GM13977 (cell line): Measurements from ENCODE around the gene MMP14.

Experiments used
- DNase-seq: peaks from one replicate; pipeline ENCODE4 v3.0.0; 2012; ENCODE audit warnings: low spot score
- CTCF ChIP-seq: IDR thresholded peaks from 2 replicates; pipeline ENCODE4 v1.5.1; 2012; ENCODE audit warnings: mild to moderate bottlenecking, control low read depth; ENCODE audit not compliant: insufficient read depth; ENCODE audit errors: extremely low read depth, missing control alignments
- in situ Hi-C: fragments of 300-500 bp; cut with MboI; formaldehyde crosslinking; loops from one replicate; pipeline ENCODE4 v1.12.0; 2022; ENCODE audit warnings: low sequenced_read_pairs, low pct_unique_long_range_greater_than_20kb, mixed read lengths, inconsistent platforms; ENCODE audit not compliant: unreplicated experiment

MMP14 gene

GRCh38 chr14:22890416-22890815 lies 54.0 kb downstream of the MMP14 start:
- in situ Hi-C loops: no loop called here
- no peak for TF ChIP-seq CTCF

GRCh38 chr14:22892488-22892887 lies 56.1 kb downstream of the MMP14 start:
- no peak for TF ChIP-seq CTCF
- in situ Hi-C loops: no loop called here
- DNase-seq: no peak

More at GRCh38 chr14:22890416-22890815, 54.0 kb downstream of the MMP14 start:
- no peak for DNase-seq

GRCh38 chr14:22893706-22894105 lies 57.3 kb downstream of the MMP14 start:
- no peak for TF ChIP-seq CTCF
- in situ Hi-C loops: no loop called here
- DNase-seq: no peak

GRCh38 chr14:22895402-22895801 lies 59.0 kb downstream of the MMP14 start:
- TF ChIP-seq CTCF: no peak
- in situ Hi-C loops: no loop called here
- no peak for DNase-seq

- TF ChIP-seq CTCF: no peak
- DNase-seq: no peak
- in situ Hi-C loops: no loop called here
These were observed 60.0 kb downstream of the MMP14 start for GRCh38 chr14:22896356-22896755.

GRCh38 chr14:22896760-22897159 lies 60.4 kb downstream of the MMP14 start:
- DNase-seq: no peak
- no peak for TF ChIP-seq CTCF
- in situ Hi-C loops: no loop called here

- TF ChIP-seq CTCF: no peak
- in situ Hi-C loops: no loop called here
- no peak for DNase-seq
These were observed 61.0 kb downstream of the MMP14 start for GRCh38 chr14:22897357-22897756.
